HEK293 (cell line): ENCODE results near the gene DKK2.

ENCODE experiments used
- CTCF ChIA-PET: fragments of 350-600 bp; formaldehyde crosslinking; extraction: SDS; loops from one replicate; lab custom pipeline; 2021; ENCODE audit warnings: antibody characterized with exemption; lab: Yijun Ruan, JAX
- POLR2A ChIA-PET: fragments of 300-600 bp; formaldehyde crosslinking; extraction: SDS; loops from one replicate; lab custom pipeline; 2020; ENCODE audit warnings: antibody characterized with exemption, inconsistent platforms; lab: Yijun Ruan, JAX
- H3K27ac ChIP-seq: fragments of 200-500 bp; sonication (Bioruptor generic); 2 replicates; pipeline ENCODE4 v1.5.1; 2014; ENCODE audit warnings: low read depth, low read length, control low read depth, inconsistent platforms; ENCODE audit errors: extremely low read depth
- H3K36me3 ChIP-seq, 2 experiments: fragments of 200-500 bp in 1 of 2; sonication (Bioruptor generic) in 1 of 2; 1 replicate in 1 of 2; 2 replicates in 1 of 2; pipeline ENCODE4 v1.5.1; 2014 to 2017; ENCODE audit warnings: inconsistent platforms in 2 of 2, low read length in 2 of 2; ENCODE audit not compliant: control insufficient read depth in 2 of 2, insufficient read depth in 1 of 2
- H3K4me1 ChIP-seq: fragments of 200-500 bp; sonication (Bioruptor generic); 2 replicates; pipeline ENCODE4 v1.5.1; 2014; ENCODE audit warnings: mild to moderate bottlenecking, low read length, inconsistent platforms; ENCODE audit not compliant: control insufficient read depth, insufficient read depth
- H3K4me3 ChIP-seq: 2 replicates; pipeline ENCODE4 v1.5.1; 2011; ENCODE audit warnings: low read depth, mild to moderate bottlenecking, control low read depth, low read length, moderate library complexity
- H3K9me3 ChIP-seq: fragments of 200-500 bp; sonication (Bioruptor generic); 2 replicates; pipeline ENCODE4 v1.5.1; 2014; ENCODE audit warnings: low read depth, low read length, inconsistent platforms; ENCODE audit not compliant: control insufficient read depth, insufficient read depth
- BCL11A ChIP-seq: fragments of 450-650 bp; formaldehyde crosslinking; IDR thresholded peaks from 2 replicates; pipeline ENCODE4 v1.5.1; 2016; ENCODE audit warnings: low read depth, missing biosample characterization, missing genetic modification characterization
- FEZF1 ChIP-seq: fragments of 450-650 bp; formaldehyde crosslinking; IDR thresholded peaks from 2 replicates; pipeline ENCODE4 v1.5.1; 2016; ENCODE audit warnings: missing biosample characterization, missing genetic modification characterization
- KLF8 ChIP-seq: fragments of 450-650 bp; formaldehyde crosslinking; IDR thresholded peaks from 2 replicates; pipeline ENCODE4 v1.5.1; 2016; ENCODE audit warnings: missing biosample characterization, missing genetic modification characterization
- PRDM2 ChIP-seq: fragments of 450-650 bp; formaldehyde crosslinking; IDR thresholded peaks from 2 replicates; pipeline ENCODE4 v1.5.1; 2016; ENCODE audit warnings: missing biosample characterization, missing genetic modification characterization, borderline replicate concordance
- SCRT2 ChIP-seq: fragments of 450-650 bp; formaldehyde crosslinking; IDR thresholded peaks from 2 replicates; pipeline ENCODE4 v1.5.1; 2016; ENCODE audit warnings: missing biosample characterization, missing genetic modification characterization
- TRIM28 ChIP-seq: IDR thresholded peaks from 2 replicates; pipeline ENCODE4 v1.6.1; 2011; ENCODE audit warnings: low read length, control low read depth, borderline replicate concordance
- ZBTB17 ChIP-seq: fragments of 450-650 bp; formaldehyde crosslinking; IDR thresholded peaks from 2 replicates; pipeline ENCODE4 v1.5.1; 2016; ENCODE audit warnings: missing biosample characterization, missing genetic modification characterization
- ZBTB7A ChIP-seq: fragments of 450-650 bp; formaldehyde crosslinking; IDR thresholded peaks from 2 replicates; pipeline ENCODE4 v1.5.1; 2016; ENCODE audit warnings: low read depth, missing biosample characterization, missing genetic modification characterization
- ZNF114 ChIP-seq: fragments of 450-650 bp; formaldehyde crosslinking; IDR thresholded peaks from 2 replicates; pipeline ENCODE4 v1.5.0; 2017; ENCODE audit warnings: missing biosample characterization, missing genetic modification characterization
- ZNF169 ChIP-seq: fragments of 450-650 bp; formaldehyde crosslinking; IDR thresholded peaks from 2 replicates; pipeline ENCODE4 v1.5.1; 2016; ENCODE audit warnings: missing biosample characterization, missing genetic modification characterization
- ZNF335 ChIP-seq: fragments of 450-650 bp; formaldehyde crosslinking; conservative IDR thresholded peaks from 2 replicates; pipeline ENCODE4 v1.5.1; 2016; ENCODE audit warnings: missing biosample characterization, missing genetic modification characterization
- ZNF394 ChIP-seq: fragments of 450-650 bp; formaldehyde crosslinking; IDR thresholded peaks from 2 replicates; pipeline ENCODE4 v1.5.1; 2016; ENCODE audit warnings: missing biosample characterization, missing genetic modification characterization, mild to moderate bottlenecking, moderate library complexity, borderline replicate concordance
- ZNF423 ChIP-seq: fragments of 450-650 bp; formaldehyde crosslinking; IDR thresholded peaks from 2 replicates; pipeline ENCODE4 v1.5.1; 2016; ENCODE audit warnings: missing biosample characterization, missing genetic modification characterization
- ZNF513 ChIP-seq: fragments of 450-650 bp; IDR thresholded peaks from 2 replicates; pipeline ENCODE4 v1.5.1; 2018; ENCODE audit warnings: missing biosample characterization, missing genetic modification characterization
- ZNF560 ChIP-seq: fragments of 450-650 bp; formaldehyde crosslinking; IDR thresholded peaks from 2 replicates; pipeline ENCODE4 v1.5.1; 2017; ENCODE audit warnings: missing biosample characterization, missing genetic modification characterization, borderline replicate concordance
- ZNF580 ChIP-seq: fragments of 450-650 bp; formaldehyde crosslinking; IDR thresholded peaks from 2 replicates; pipeline ENCODE4 v1.5.1; 2016; ENCODE audit warnings: missing biosample characterization, missing genetic modification characterization
- ZNF585B ChIP-seq: fragments of 450-650 bp; formaldehyde crosslinking; IDR thresholded peaks from 2 replicates; pipeline ENCODE4 v1.5.1; 2016; ENCODE audit warnings: missing biosample characterization, missing genetic modification characterization
- ZNF626 ChIP-seq: fragments of 450-650 bp; sonication (Bioruptor Pico); formaldehyde crosslinking; IDR thresholded peaks from 2 replicates; pipeline ENCODE4 v1.5.1; 2018; ENCODE audit warnings: missing biosample characterization, missing genetic modification characterization, inconsistent platforms
- ZNF658 ChIP-seq: fragments of 450-650 bp; formaldehyde crosslinking; IDR thresholded peaks from 2 replicates; pipeline ENCODE4; 2016; ENCODE audit warnings: missing biosample characterization, missing genetic modification characterization
- ZNF670 ChIP-seq: fragments of 450-650 bp; formaldehyde crosslinking; IDR thresholded peaks from 2 replicates; pipeline ENCODE4 v1.5.1; 2016; ENCODE audit warnings: missing biosample characterization, missing genetic modification characterization, low read depth
- ZNF792 ChIP-seq: fragments of 450-650 bp; formaldehyde crosslinking; IDR thresholded peaks from 2 replicates; pipeline ENCODE4 v1.5.1; 2016; ENCODE audit warnings: missing biosample characterization, missing genetic modification characterization
- ZSCAN16 ChIP-seq: fragments of 450-650 bp; formaldehyde crosslinking; IDR thresholded peaks from 2 replicates; pipeline ENCODE4 v1.5.1; 2016; ENCODE audit warnings: missing biosample characterization, missing genetic modification characterization
- ZSCAN4 ChIP-seq: fragments of 450-650 bp; formaldehyde crosslinking; IDR thresholded peaks from 2 replicates; pipeline ENCODE4 v1.5.1; 2017; ENCODE audit warnings: missing biosample characterization, missing genetic modification characterization
- ZSCAN5A ChIP-seq: fragments of 450-650 bp; formaldehyde crosslinking; IDR thresholded peaks from 2 replicates; pipeline ENCODE4 v1.5.1; 2016; ENCODE audit warnings: missing biosample characterization, missing genetic modification characterization
- ZXDB ChIP-seq: fragments of 450-650 bp; formaldehyde crosslinking; IDR thresholded peaks from 2 replicates; pipeline ENCODE4 v1.5.1; 2016; ENCODE audit warnings: missing biosample characterization, missing genetic modification characterization

DKK2 gene

GRCh38 chr4:106929248-106929647 is 106.9 kb downstream of the DKK2 start (continued):
- TF ChIP-seq ZSCAN4 (tag by site-specific recombination) (no peak), ZBTB7A (tag by site-specific recombination) (no peak), ZNF580 (tag by site-specific recombination) (no peak), ZXDB (tag by site-specific recombination) (no peak), ZNF585B (tag by site-specific recombination) (no peak)

- Histone ChIP-seq H3K4me1 (no peaks in the 10 kb centered on the region), H3K4me3 (no peak overlapping the region), H3K27ac (no peak overlapping the region), H3K9me3 (no peaks in the 10 kb centered on the region), H3K36me3 (no peaks in the 10 kb centered on the region)
- no peak for TF ChIP-seq ZNF513
- TF ChIP-seq KLF8, result no peak
- no peak for TF ChIP-seq ZBTB17 (tag by site-specific recombination)
- TF ChIP-seq ZNF335 (tag by site-specific recombination), result no peak
- TF ChIP-seq ZNF423, result no peak
- no peak for TF ChIP-seq SCRT2 (tag by site-specific recombination)
- no peak for TF ChIP-seq ZNF670
- TF ChIP-seq ZNF394 (tag by site-specific recombination), result no peak
- no peak for TF ChIP-seq ZSCAN16
- no peak for TF ChIP-seq TRIM28
- no peak for TF ChIP-seq ZNF169 (tag by site-specific recombination)
- TF ChIP-seq FEZF1 (tag by site-specific recombination), result no peak
- no peak for TF ChIP-seq ZNF114 (tag by site-specific recombination)
- TF ChIP-seq ZNF626 (tag by site-specific recombination), result no peak
- TF ChIP-seq ZNF560, result no peak
- TF ChIP-seq PRDM2 (tag by site-specific recombination), result no peak
- no peak for TF ChIP-seq ZNF658 (tag by site-specific recombination)
- no peak for TF ChIP-seq ZSCAN5A (tag by site-specific recombination)
- TF ChIP-seq ZNF792, result no peak
- TF ChIP-seq BCL11A (tag by site-specific recombination), result no peak
- POLR2A ChIA-PET, result no interaction called here
- CTCF ChIA-PET, result no interaction called here
Observed at GRCh38 chr4:106914223-106914622, 121.9 kb downstream of the DKK2 start.
